Activated T-cell treated with anti-CD3 and anti-CD28 coated beads, Interleukin-2, amount 50 U/mL, for 4 hours (primary cell): Measurements from ENCODE around the gene NANS. TPM values are rescaled to one million over a fixed set of nuclear protein-coding genes. Genes with fewer than 3 reads are reported as not detected.
"Not testable (repeated sequence)": the region's sequence is repeated elsewhere in the genome, so short reads cannot be mapped to it uniquely, and the experiment has no call there.

ENCODE experiments used
- ATAC-seq, 2 donors: fragments of 200-7000 bp; cut with Tn5 transposase; one replicate each; pipeline ENCODE4 v1.10.0; 2021
- DNase-seq: peaks from one replicate; pipeline ENCODE4 v3.0.0-alpha.2; 2020
- H3K27me3 Mint-ChIP-seq: one replicate; pipeline ENCODE4 v1.8.0; 2021; ENCODE audit warnings: low read depth, mixed read lengths
- H3K36me3 Mint-ChIP-seq: one replicate; pipeline ENCODE4 v1.8.0; 2022; ENCODE audit warnings: mixed read lengths; ENCODE audit not compliant: insufficient read depth
- H3K4me1 Mint-ChIP-seq: one replicate; pipeline ENCODE4 v1.8.0; 2021; ENCODE audit warnings: low read depth, mixed read lengths
- H3K4me3 Mint-ChIP-seq: one replicate; pipeline ENCODE4 v1.8.0; 2021; ENCODE audit warnings: mild to moderate bottlenecking, moderate library complexity, mixed read lengths
- H3K9me3 Mint-ChIP-seq: one replicate; pipeline ENCODE4 v1.8.0; 2021; ENCODE audit warnings: mixed read lengths
- total RNA-seq, 3 donors: library from RNA; stranded (reverse); gene quantifications; one replicate each; pipeline ENCODE4 v1.2.1, GENCODE V29; 2021

The NANS gene
- total RNA-seq, 3 donors from 2014 or later = 48.4 to 57.2 (median 49.1) TPM

DNA sequence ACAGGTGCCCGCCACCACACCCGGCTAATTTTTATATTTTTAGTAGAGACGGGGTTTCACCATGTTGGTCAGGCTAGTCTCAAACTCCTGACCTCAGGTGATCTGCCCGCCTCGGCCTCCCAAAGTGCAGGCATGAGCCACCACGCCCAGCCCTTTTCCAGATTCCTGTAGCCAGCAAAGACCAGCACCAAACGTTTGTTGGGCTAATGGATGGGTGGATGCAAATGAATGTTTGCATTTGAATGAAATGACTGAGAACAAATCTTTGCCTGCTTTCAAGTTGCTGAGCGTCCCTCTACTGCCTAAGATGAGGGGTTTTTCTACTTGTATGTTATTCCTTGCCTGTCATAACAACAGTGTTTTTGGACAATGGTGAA lies 20.0 kb downstream of the NANS start:
- H3K4me3 Mint-ChIP-seq = not testable (repeated sequence)
- peaks cover 20% of the 10 kb centered on the region for H3K36me3 Mint-ChIP-seq

GRCh38 chr9:98078895-98079294 lies 22.4 kb downstream of the NANS start:
- Mint-ChIP-seq H3K4me1 (peaks cover 54% of the 10 kb centered on the region), H3K27me3 (no peaks in the 10 kb centered on the region), H3K36me3 (peaks cover 34% of the 10 kb centered on the region), H3K4me3 (no peak overlapping the region), H3K9me3 (no peaks in the 10 kb centered on the region)
- ATAC-seq = no peak
- DNase-seq = no peak

More for the DNA sequence above, 20.0 kb downstream of the NANS start:
- DNase-seq, ATAC-seq, H3K27me3 Mint-ChIP-seq, H3K9me3 Mint-ChIP-seq: not testable (repeated sequence)
- H3K4me1 Mint-ChIP-seq = peaks cover 34% of the 10 kb centered on the region

DNA sequence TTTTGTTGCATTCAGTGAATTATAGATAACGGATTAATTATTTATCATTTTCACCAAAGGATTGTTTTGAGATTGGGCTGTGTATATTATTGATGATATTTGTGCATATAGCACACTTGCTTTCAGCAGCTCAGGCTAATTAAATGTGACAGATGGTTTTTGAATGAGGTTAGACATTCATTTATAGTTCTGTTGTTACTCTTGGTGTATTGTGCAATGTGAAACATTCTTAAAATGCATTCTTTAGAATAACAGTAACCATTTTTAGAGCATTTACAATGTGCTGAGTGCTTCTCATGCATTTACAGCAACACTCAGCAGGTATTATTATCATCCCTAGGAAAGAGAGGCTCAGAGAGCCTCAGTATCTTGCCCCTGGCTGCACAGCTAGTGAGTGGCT lies 23.8 kb downstream of the NANS start:
- no peaks in the 10 kb centered on the region for H3K27me3 Mint-ChIP-seq
- ATAC-seq (no peak), DNase-seq (no peak)
- no peak overlapping the region for H3K4me3 Mint-ChIP-seq
- H3K36me3 Mint-ChIP-seq = peaks cover 41% of the 10 kb centered on the region
- peaks cover 45% of the 10 kb centered on the region for H3K4me1 Mint-ChIP-seq
- H3K9me3 Mint-ChIP-seq = no peaks in the 10 kb centered on the region

GRCh38 chr9:98080780-98081179 lies 24.2 kb downstream of the NANS start:
- H3K4me3 Mint-ChIP-seq = no peak overlapping the region
- H3K36me3 Mint-ChIP-seq = peaks cover 45% of the 10 kb centered on the region
- H3K4me1 Mint-ChIP-seq = peaks cover 41% of the 10 kb centered on the region
- no peaks in the 10 kb centered on the region for H3K9me3 Mint-ChIP-seq
- DNase-seq = no peak
- ATAC-seq = no peak
- H3K27me3 Mint-ChIP-seq = no peaks in the 10 kb centered on the region

DNA sequence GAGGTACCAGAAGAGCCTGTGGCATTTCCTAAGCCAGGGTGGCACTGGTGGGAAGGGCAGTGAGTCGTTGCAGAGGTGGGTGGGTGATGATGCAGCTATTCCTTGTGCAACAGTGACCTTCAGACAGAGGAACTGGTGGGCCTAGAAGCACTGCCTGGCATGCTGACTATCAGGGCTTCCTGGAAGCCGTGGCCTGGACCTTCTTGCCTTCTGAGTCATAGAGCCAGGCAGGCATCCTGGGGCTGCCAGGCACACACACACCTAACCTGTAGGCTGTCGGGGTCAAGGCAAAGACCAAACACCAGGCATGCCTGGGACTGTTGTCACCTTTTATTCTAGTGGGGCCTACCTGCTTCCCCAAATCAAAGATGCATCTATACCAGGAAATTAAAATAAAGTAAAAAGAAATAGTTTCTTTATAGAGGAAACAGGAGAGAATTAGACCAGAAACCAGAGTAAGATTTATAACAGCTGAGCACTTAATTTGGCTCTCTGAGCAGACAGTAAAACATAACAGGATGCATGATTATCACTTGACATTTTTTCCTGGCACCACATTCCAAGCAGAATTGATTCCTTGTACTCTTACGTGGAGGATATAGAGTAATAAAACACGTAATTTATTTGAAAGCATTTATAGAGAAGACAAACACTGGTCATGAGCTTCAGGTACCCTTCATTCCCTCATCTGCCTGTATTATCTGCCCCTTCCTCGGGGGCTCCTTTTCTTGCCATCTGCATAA lies 25.1 kb downstream of the NANS start:
- ATAC-seq (peak; percentile 76 to 85), DNase-seq (peak; percentile 46)
- H3K4me1 Mint-ChIP-seq = peaks cover 36% of the 10 kb centered on the region
- H3K4me3 Mint-ChIP-seq = no peak overlapping the region
- H3K9me3 Mint-ChIP-seq = no peaks in the 10 kb centered on the region
- H3K27me3 Mint-ChIP-seq = no peaks in the 10 kb centered on the region
- H3K36me3 Mint-ChIP-seq = peaks cover 49% of the 10 kb centered on the region

DNA sequence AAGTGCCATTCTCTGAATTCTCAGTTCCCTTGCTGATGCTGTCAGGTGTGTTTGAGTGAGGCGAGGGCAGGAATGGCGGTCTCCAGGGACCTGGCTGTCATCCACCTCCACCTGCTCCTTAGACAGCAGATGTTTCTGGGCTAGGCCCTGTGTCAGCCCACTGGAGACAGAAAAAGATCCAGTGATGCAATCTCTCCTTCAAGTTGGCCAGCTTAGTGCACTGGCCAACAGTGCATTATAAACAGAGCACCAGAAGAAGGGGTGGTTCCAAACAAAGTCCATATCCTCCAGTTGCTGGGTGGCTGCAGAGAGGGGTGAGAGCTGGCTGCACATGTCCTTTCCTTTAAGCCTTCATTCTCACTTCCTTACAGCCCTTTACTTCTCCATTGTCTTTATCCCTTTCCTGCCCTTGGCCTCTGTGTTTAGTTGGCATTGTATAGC lies 26.5 kb downstream of the NANS start:
- no peaks in the 10 kb centered on the region for H3K9me3 Mint-ChIP-seq
- H3K27me3 Mint-ChIP-seq = no peaks in the 10 kb centered on the region
- DNase-seq (no peak), ATAC-seq (no peak)
- peaks cover 48% of the 10 kb centered on the region for H3K36me3 Mint-ChIP-seq
- peaks cover 33% of the 10 kb centered on the region for H3K4me1 Mint-ChIP-seq
- no peak overlapping the region for H3K4me3 Mint-ChIP-seq

DNA sequence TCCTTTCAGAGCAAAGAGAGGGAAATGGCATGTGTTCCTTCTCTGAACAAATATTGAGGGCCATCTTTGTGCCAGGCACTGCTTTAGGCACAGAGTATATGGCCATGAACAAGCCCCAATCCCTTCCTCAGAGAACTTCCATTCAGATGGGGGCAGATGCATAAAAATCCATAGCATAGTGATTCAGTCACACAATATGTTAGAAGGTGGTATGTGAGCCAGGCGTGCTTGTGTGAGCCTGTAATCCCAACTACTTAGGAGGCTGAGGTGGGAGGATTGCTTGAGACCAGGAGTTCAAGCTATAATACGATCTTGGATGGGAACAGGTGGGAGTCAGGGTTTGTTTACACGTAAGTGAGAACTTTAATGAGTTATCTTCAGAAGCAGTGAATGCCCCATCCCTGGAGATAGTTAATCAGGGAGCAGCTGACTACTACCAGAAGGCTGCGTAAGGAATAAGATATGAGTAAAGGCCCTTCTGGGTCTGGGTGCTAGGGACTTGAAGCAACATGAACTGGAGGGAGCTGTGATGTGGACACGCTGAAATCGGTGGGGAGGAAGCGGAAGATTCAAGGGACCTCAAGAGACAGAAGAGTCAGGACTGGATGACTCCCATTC lies 27.1 kb downstream of the NANS start:
- DNase-seq = no peak
- ATAC-seq = no peak
- no peak overlapping the region for H3K4me3 Mint-ChIP-seq
- peaks cover 46% of the 10 kb centered on the region for H3K36me3 Mint-ChIP-seq
- H3K27me3 Mint-ChIP-seq = no peaks in the 10 kb centered on the region
- H3K9me3 Mint-ChIP-seq = no peaks in the 10 kb centered on the region
- peaks cover 34% of the 10 kb centered on the region for H3K4me1 Mint-ChIP-seq

- peaks cover 41% of the 10 kb centered on the region for H3K36me3 Mint-ChIP-seq
These were observed 27.9 kb downstream of the NANS start for GRCh38 chr9:98084396-98084795.

GRCh38 chr9:98085058-98085457 lies 28.5 kb downstream of the NANS start:
- Mint-ChIP-seq H3K9me3 (no peaks in the 10 kb centered on the region), H3K4me1 (peaks cover 38% of the 10 kb centered on the region), H3K36me3 (peaks cover 43% of the 10 kb centered on the region), H3K27me3 (no peaks in the 10 kb centered on the region), H3K4me3 (no peak overlapping the region)
- DNase-seq (no peak), ATAC-seq (no peak)

More at GRCh38 chr9:98084396-98084795, 27.9 kb downstream of the NANS start:
- Mint-ChIP-seq H3K27me3 (no peaks in the 10 kb centered on the region), H3K4me1 (peaks cover 35% of the 10 kb centered on the region), H3K4me3 (no peak overlapping the region), H3K9me3 (no peaks in the 10 kb centered on the region)
- ATAC-seq (no peak), DNase-seq (no peak)

DNA sequence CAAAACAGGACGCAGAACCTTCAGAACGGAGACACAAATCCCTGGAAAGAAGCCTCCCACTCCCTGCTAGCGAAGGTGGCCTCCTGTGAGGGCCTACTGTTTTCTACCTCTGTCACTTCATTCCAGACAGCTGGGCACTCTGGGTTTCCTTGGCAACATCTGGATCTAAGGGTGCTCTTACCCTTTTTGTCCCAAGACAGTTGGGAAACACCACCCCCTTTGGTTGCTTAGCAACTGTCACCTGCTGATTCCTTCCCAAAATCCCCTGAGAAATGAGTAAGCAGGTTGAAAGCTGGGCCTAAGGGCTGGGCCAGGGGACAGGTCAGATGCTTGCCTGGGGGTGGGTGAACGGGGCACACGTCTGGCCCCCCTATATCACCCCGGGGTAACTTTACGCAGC lies 29.4 kb downstream of the NANS start:
- Mint-ChIP-seq H3K27me3 (no peaks in the 10 kb centered on the region), H3K9me3 (no peaks in the 10 kb centered on the region), H3K4me1 (peaks cover 42% of the 10 kb centered on the region), H3K4me3 (no peak overlapping the region), H3K36me3 (peaks cover 46% of the 10 kb centered on the region)
- DNase-seq = no peak
- no peak for ATAC-seq

DNA sequence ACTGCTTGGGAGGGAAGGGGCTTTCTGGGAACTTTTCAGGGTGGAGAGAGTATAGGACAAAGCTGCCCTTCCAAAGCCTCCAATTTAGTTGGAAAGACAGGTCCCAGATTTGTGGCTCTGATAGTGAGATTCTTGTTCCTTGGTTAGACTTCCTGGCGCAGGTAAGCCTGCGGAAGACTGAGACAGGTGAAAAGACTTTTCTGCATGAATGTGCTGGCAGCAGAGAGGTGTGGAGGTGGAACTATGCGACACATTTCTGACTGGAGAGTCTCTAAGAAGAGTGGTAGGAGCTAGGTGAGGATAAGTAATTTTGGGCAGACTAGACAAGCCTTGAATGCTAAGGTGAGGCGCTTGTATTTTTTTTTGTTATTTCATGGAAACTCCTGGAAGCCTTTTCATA lies 29.9 kb downstream of the NANS start:
- DNase-seq = no peak
- Mint-ChIP-seq H3K36me3 (peaks cover 46% of the 10 kb centered on the region), H3K4me3 (no peak overlapping the region), H3K9me3 (no peaks in the 10 kb centered on the region), H3K4me1 (peaks cover 39% of the 10 kb centered on the region), H3K27me3 (no peaks in the 10 kb centered on the region)
- no peak for ATAC-seq

DNA sequence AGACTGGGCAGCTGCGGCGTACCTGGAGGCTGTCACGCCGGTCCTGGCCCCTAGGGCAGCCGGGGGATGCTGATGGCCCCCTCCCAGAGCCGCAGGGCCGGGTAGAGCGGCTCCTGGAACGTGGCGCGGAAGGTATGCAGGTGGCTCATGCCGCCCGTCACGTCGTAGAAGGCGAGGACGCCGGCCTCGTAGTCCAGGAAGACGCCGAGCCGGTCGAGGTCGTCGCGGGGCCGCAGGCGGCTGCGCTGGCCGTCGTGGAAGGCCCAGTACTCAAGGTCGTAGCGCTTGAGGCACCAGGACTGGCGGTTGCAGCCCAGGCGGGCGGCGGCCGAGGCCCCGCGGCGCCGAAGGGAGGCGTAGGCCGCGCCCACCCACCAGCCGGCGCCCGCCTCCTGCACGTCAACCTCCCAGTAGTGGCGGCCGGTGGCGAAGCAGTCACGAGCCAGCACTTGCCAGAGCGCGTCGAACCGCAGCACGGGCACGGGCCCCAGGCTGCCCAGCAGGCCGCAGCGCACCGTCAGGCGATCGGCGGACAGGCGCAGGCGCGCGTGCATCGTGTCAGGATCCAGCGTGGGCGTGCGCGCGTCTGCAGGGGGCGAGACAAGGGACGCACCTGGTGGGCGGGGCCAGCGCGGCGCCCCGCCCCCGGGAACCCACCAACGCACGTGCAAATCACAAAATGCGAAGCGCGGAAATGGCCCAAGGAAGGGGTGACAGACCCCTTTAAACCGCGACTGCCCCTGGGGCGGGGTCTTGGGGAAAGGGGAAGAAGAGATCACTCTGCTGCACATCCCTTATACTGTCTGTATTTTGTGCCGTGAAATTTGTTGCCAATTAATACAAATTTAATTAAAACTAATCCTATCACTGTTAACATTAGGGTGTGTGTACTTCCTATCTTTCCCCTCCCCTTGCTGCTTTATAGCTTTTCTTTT lies 31.2 kb downstream of the NANS start:
- Mint-ChIP-seq H3K4me3 (no peak overlapping the region), H3K27me3 (no peaks in the 10 kb centered on the region), H3K9me3 (no peaks in the 10 kb centered on the region), H3K4me1 (peaks cover 30% of the 10 kb centered on the region), H3K36me3 (peaks cover 43% of the 10 kb centered on the region)
- DNase-seq (peak; percentile 43), ATAC-seq (peak; percentile 53 to 73)

DNA sequence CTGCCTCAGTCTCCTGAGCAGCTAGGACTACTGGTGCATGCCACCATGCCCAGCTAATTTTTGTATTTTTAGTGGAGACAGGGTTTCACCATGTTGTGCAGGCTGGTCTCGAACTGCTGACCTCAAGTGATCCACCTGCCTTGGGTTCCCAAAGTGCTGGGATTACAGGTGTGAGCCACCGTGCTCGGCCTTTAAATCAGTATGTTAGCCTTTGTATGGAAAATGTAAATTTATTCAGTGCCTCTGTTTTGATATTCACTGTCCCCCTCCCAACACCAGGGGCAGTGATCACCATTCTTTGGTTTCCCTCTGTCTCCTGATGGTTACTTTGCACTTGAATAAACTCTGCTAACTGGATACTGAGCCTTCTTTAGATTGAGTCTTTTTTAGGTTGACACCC lies 34.1 kb downstream of the NANS start:
- not testable (repeated sequence) for DNase-seq, H3K27me3 Mint-ChIP-seq, H3K9me3 Mint-ChIP-seq, H3K4me3 Mint-ChIP-seq, ATAC-seq
- peaks cover 42% of the 10 kb centered on the region for H3K36me3 Mint-ChIP-seq
- H3K4me1 Mint-ChIP-seq = peaks cover 43% of the 10 kb centered on the region
